Measurements from ENCODE around the gene DDX47. TPM values are rescaled to one million over a fixed set of nuclear protein-coding genes. Genes with fewer than 3 reads are reported as not detected.

Gene DDX47
- total and polyA plus RNA-seq, 2 of the 4 experiments (the other 2 are of a cell fraction): 77.8 to 89.5 TPM

DNA sequence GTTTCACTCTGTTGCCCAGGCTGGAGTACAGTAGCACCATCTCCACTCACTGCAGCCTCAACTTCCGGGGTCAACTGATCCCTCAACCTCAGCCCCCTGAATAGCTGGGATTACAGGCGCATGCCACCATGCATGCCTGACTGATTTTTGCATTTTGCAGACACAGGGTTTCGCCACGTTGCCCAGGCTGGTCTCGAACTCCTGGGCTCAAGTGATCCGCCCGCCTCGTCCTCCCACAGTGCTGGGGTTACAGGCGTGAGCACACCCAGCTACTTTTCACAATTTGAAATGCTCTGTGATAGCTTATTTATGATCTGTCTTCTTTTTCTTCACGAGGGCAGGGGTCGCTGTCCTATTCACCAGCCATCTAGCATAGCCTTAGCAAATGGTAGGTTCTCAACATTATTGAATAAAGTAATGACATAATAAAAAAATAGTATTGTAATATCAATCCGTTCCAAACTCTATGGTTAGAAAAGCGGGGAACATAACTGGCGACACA, 477 bp upstream of the DDX47 start:
- H3K4me2 ChIP-seq (ENCODE audit: low read depth, low read length): no peak overlapping the region
- CTCF ChIA-PET: interaction anchor here (0.8 to 1.0 kb wide), 2 partner anchors 20 to 163 kb away, joined by 3 to 4 read pairs; no protein-coding TSS in a partner anchor
- POLR2A ChIA-PET (ENCODE audit: unreplicated experiment): no interaction called here
- H2BK20ac ChIP-seq (ENCODE audit: low read depth, low read length): no peak overlapping the region
- no peaks in the 10 kb centered on the region for H3K27me3 ChIP-seq (ENCODE audit: control insufficient read depth, insufficient read depth, low read length)
- peak overlapping the region; percentile 92 for H2AFZ ChIP-seq (replicated peaks; ENCODE audit: low read length, poor library complexity)
- dilution Hi-C loops (cut with HindIII; ENCODE audit: low sequenced_read_pairs, unreplicated experiment): no loop called here
- in situ Hi-C loops (cut with MboI; ENCODE audit: low sequenced_read_pairs): no loop called here
- H2BK5ac ChIP-seq (ENCODE audit: low read depth, low read length, poor library complexity, severe bottlenecking): peak overlapping the region; percentile 51
- 0 out of 2 replicates have a peak overlapping the region, but pooled peaks have one; percentile 30 for H3K4ac ChIP-seq (ENCODE audit: low read depth, low read length)
- H3K18ac ChIP-seq (ENCODE audit: low read depth, low read length): no peak overlapping the region
- peaks cover 6 to 33% of the 10 kb centered on the region in 2 experiments; a peak in 3 of 4 replicates for H3K79me1 ChIP-seq (ENCODE audit: low read depth in 1 of 2, low read length in 2 of 2)
- H3K9me1 ChIP-seq (ENCODE audit: insufficient read depth, low read length): peaks cover 5% of the 10 kb centered on the region
- no peak for DNase-seq
- BruUV-seq (replicated peaks): no TSS peak
- H4K91ac ChIP-seq (ENCODE audit: insufficient read depth, low read depth, low read length): peak overlapping the region; percentile 45; the same call in 1 of the 2 replicates
- no peaks in the 10 kb centered on the region for H3K36me3 ChIP-seq (ENCODE audit: control insufficient read depth, insufficient read depth, low read length)
- peak overlapping the region; percentile 93; the same call in 1 of the 3 replicates for H2BK15ac ChIP-seq (ENCODE audit: low read depth, low read length)
- H3K56ac ChIP-seq (ENCODE audit: extremely low read depth, insufficient read depth, low read length): no peak overlapping the region
- no CpG with 5 or more reads among the region's 14 CpGs for WGBS, 2 experiments (ENCODE audit: extremely low coverage in 2 of 2, insufficient read length in 1 of 2)
- TF ChIP-seq MAZ (IDR thresholded peaks at IDR 0.05; ENCODE audit: borderline replicate concordance, low read depth, low read length): no peak
- TF ChIP-seq NFE2L2 (IDR thresholded peaks at IDR 0.05; ENCODE audit: low read depth, low read length): no peak
- TF ChIP-seq, protein P1, sequence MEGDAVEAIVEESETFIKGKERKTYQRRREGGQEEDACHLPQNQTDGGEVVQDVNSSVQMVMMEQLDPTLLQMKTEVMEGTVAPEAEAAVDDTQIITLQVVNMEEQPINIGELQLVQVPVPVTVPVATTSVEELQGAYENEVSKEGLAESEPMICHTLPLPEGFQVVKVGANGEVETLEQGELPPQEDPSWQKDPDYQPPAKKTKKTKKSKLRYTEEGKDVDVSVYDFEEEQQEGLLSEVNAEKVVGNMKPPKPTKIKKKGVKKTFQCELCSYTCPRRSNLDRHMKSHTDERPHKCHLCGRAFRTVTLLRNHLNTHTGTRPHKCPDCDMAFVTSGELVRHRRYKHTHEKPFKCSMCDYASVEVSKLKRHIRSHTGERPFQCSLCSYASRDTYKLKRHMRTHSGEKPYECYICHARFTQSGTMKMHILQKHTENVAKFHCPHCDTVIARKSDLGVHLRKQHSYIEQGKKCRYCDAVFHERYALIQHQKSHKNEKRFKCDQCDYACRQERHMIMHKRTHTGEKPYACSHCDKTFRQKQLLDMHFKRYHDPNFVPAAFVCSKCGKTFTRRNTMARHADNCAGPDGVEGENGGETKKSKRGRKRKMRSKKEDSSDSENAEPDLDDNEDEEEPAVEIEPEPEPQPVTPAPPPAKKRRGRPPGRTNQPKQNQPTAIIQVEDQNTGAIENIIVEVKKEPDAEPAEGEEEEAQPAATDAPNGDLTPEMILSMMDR (conservative IDR thresholded peaks at IDR 0.05; ENCODE audit: low read depth, low read length): no peak
- TF ChIP-seq RFX5 (IDR thresholded peaks at IDR 0.05; ENCODE audit: low read depth, low read length): no peak
- no peak for TF ChIP-seq CHD1 (IDR thresholded peaks at IDR 0.05; ENCODE audit: low read depth, low read length)
- TF ChIP-seq MXI1 (IDR thresholded peaks at IDR 0.05; ENCODE audit: borderline replicate concordance, low read depth, low read length): no peak
- no peak for TF ChIP-seq MAFK (IDR thresholded peaks at IDR 0.05; ENCODE audit: low read depth, low read length)
- TF ChIP-seq FOS (IDR thresholded peaks at IDR 0.05; ENCODE audit: low read depth, low read length): no peak
- TF ChIP-seq SMC3 (IDR thresholded peaks at IDR 0.05; ENCODE audit: low read depth, low read length): no peak
- no peak for TF ChIP-seq RAD21 (IDR thresholded peaks at IDR 0.05; ENCODE audit: low read length)
- no peak for TF ChIP-seq BHLHE40 (IDR thresholded peaks at IDR 0.05; ENCODE audit: low read depth, low read length)
- TF ChIP-seq, protein P2, sequence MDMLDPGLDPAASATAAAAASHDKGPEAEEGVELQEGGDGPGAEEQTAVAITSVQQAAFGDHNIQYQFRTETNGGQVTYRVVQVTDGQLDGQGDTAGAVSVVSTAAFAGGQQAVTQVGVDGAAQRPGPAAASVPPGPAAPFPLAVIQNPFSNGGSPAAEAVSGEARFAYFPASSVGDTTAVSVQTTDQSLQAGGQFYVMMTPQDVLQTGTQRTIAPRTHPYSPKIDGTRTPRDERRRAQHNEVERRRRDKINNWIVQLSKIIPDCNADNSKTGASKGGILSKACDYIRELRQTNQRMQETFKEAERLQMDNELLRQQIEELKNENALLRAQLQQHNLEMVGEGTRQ (IDR thresholded peaks at IDR 0.05; ENCODE audit: low read depth, low read length): no peak
- TF ChIP-seq CEBPB (IDR thresholded peaks at IDR 0.05; ENCODE audit: low read depth, low read length): no peak
- TF ChIP-seq, protein P3, sequence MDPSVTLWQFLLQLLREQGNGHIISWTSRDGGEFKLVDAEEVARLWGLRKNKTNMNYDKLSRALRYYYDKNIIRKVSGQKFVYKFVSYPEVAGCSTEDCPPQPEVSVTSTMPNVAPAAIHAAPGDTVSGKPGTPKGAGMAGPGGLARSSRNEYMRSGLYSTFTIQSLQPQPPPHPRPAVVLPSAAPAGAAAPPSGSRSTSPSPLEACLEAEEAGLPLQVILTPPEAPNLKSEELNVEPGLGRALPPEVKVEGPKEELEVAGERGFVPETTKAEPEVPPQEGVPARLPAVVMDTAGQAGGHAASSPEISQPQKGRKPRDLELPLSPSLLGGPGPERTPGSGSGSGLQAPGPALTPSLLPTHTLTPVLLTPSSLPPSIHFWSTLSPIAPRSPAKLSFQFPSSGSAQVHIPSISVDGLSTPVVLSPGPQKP (IDR thresholded peaks at IDR 0.05; ENCODE audit: borderline replicate concordance, low read depth, low read length): no peak
- H2BK120ac ChIP-seq (ENCODE audit: low read depth, low read length): 0 out of 2 replicates have a peak overlapping the region, but pooled peaks have one; percentile 50
- no peak overlapping the region for H3K23ac ChIP-seq (ENCODE audit: low read depth, low read length)
- H2AK9ac ChIP-seq (replicated peaks; ENCODE audit: low read depth, low read length, poor library complexity): no peak overlapping the region
- H3K27ac ChIP-seq (ENCODE audit: insufficient read depth, low read length): no peak overlapping the region
- intact Hi-C loops (cut with micrococcal nuclease): no loop called here
- H2AK5ac ChIP-seq (ENCODE audit: low read depth, low read length): peak overlapping the region; percentile 43
- H3K4me1 ChIP-seq (ENCODE audit: control insufficient read depth, insufficient read depth, low read length): peaks cover 6% of the 10 kb centered on the region
- no peaks in the 10 kb centered on the region for H4K20me1 ChIP-seq (ENCODE audit: insufficient read depth, low read length)
- H4K5ac ChIP-seq (ENCODE audit: low read depth, low read length): no peak overlapping the region
- no peak for ATAC-seq (ENCODE audit: low read depth)
- no peak overlapping the region for H3K14ac ChIP-seq (replicated peaks; ENCODE audit: low read depth, low read length)
- H3K4me3 ChIP-seq (ENCODE audit: insufficient read depth, low read depth, low read length): no peak overlapping the region
- H3K9me3 ChIP-seq (ENCODE audit: control insufficient read depth, insufficient read depth, low read length): no peaks in the 10 kb centered on the region
- peak overlapping the region; percentile 8 to 69; a peak in 2 of 4 replicates for H4K8ac ChIP-seq (ENCODE audit: low read depth in 2 of 2, low read length in 2 of 2)
- no peak overlapping the region for H3K9ac ChIP-seq (ENCODE audit: low read depth, low read length)
